CD4-positive, alpha-beta T cell treated with Interleukin-12 subunit alpha and Interleukin-12 subunit beta, for 1 hour (primary cell): Measurements from ENCODE around the gene RNF223.
A peak's percentile ranks its signal among the peaks of the same experiment; 100 is the strongest.
"Not testable (repeated sequence)": the region's sequence is repeated elsewhere in the genome, so short reads cannot be mapped to it uniquely, and the experiment has no call there.

Experiments used
- DNase-seq: peaks from one replicate; pipeline ENCODE4 v3.0.0-alpha.2; 2020

RNF223 gene

GRCh38 chr1:1041873-1042272, 32.2 kb downstream of the RNF223 start:
- no peak for DNase-seq

- no peak for DNase-seq
Measured at GRCh38 chr1:1041092-1041523, 33.0 kb downstream of the RNF223 start.

GRCh38 chr1:1040004-1040991, 33.8 kb downstream of the RNF223 start:
- peak; percentile 82 for DNase-seq

GRCh38 chr1:1039145-1039910, 34.8 kb downstream of the RNF223 start:
- DNase-seq: no peak

GRCh38 chr1:1038694-1039093, 35.4 kb downstream of the RNF223 start:
- no peak for DNase-seq

GRCh38 chr1:1037366-1038327, 36.5 kb downstream of the RNF223 start:
- no peak for DNase-seq

GRCh38 chr1:1035291-1035943, 38.7 kb downstream of the RNF223 start:
- DNase-seq: no peak

- no peak for DNase-seq
Measured at GRCh38 chr1:1034439-1034781, 39.7 kb downstream of the RNF223 start.

GRCh38 chr1:1033731-1034438, 40.2 kb downstream of the RNF223 start:
- no peak for DNase-seq

- DNase-seq: peak; percentile 88
Measured at GRCh38 chr1:1033009-1033587, 41.0 kb downstream of the RNF223 start.

- no peak for DNase-seq
Measured at GRCh38 chr1:1032424-1032823, 41.7 kb downstream of the RNF223 start.

GRCh38 chr1:1031659-1032235, 42.4 kb downstream of the RNF223 start:
- DNase-seq: no peak

GRCh38 chr1:1030867-1031658, 43.0 kb downstream of the RNF223 start:
- DNase-seq: not testable (repeated sequence)

- no peak for DNase-seq
Measured at GRCh38 chr1:1027791-1028190, 46.3 kb downstream of the RNF223 start.

- no peak for DNase-seq
Measured at GRCh38 chr1:1026599-1027413, 47.3 kb downstream of the RNF223 start.

GRCh38 chr1:1025730-1026129, 48.4 kb downstream of the RNF223 start:
- DNase-seq: no peak

GRCh38 chr1:1024771-1025699, 49.1 kb downstream of the RNF223 start:
- DNase-seq: no peak
